Neural cell (in vitro differentiated cells): ENCODE data around the gene DGKD.

ENCODE experiments used
- EZH2 ChIP-seq: fragments of 200-600, 300-800 bp; shearing (Covaris generic), sonication (generic); IDR thresholded peaks from 2 replicates; pipeline ENCODE4 v1.6.1; 2014; ENCODE audit warnings: antibody characterized with exemption, low read length, borderline replicate concordance, mild to moderate bottlenecking; ENCODE audit not compliant: insufficient read depth, poor library complexity, severe bottlenecking
- MXI1 ChIP-seq: fragments of 450-650 bp; conservative IDR thresholded peaks from 2 replicates; pipeline ENCODE4 v1.6.1; 2014; ENCODE audit warnings: antibody characterized with exemption, mild to moderate bottlenecking; ENCODE audit not compliant: poor library complexity, severe bottlenecking
- SMC3 ChIP-seq: fragments of 450-650 bp; conservative IDR thresholded peaks from 2 replicates; pipeline ENCODE4 v1.6.1; 2014; ENCODE audit warnings: antibody characterized with exemption, mild to moderate bottlenecking, moderate library complexity; ENCODE audit not compliant: poor library complexity
- TF ChIP-seq, protein P1 (sequence below): fragments of 450-650 bp; IDR thresholded peaks from 2 replicates; pipeline ENCODE4 v1.5.1; 2014; ENCODE audit warnings: antibody characterized with exemption, mild to moderate bottlenecking, moderate library complexity; ENCODE audit not compliant: poor library complexity, severe bottlenecking

GRCh38 chr2:233443511-233444183 lies 89.4 kb downstream of the DGKD start:
- TF ChIP-seq EZH2 (no peak), MXI1 (no peak), SMC3 (peak; percentile 75)
- TF ChIP-seq, protein P1, sequence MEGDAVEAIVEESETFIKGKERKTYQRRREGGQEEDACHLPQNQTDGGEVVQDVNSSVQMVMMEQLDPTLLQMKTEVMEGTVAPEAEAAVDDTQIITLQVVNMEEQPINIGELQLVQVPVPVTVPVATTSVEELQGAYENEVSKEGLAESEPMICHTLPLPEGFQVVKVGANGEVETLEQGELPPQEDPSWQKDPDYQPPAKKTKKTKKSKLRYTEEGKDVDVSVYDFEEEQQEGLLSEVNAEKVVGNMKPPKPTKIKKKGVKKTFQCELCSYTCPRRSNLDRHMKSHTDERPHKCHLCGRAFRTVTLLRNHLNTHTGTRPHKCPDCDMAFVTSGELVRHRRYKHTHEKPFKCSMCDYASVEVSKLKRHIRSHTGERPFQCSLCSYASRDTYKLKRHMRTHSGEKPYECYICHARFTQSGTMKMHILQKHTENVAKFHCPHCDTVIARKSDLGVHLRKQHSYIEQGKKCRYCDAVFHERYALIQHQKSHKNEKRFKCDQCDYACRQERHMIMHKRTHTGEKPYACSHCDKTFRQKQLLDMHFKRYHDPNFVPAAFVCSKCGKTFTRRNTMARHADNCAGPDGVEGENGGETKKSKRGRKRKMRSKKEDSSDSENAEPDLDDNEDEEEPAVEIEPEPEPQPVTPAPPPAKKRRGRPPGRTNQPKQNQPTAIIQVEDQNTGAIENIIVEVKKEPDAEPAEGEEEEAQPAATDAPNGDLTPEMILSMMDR: peak; percentile 78
